DND-41 (cell line): ENCODE results near the gene REP15.

ENCODE experiments used
- CTCF ChIP-seq: IDR thresholded peaks from 2 replicates; pipeline ENCODE4 v1.5.1; 2012; ENCODE audit warnings: borderline replicate concordance, low read length, moderate library complexity, mild to moderate bottlenecking; ENCODE audit not compliant: poor library complexity, severe bottlenecking; ENCODE audit errors: extremely low read depth
- EZH2 ChIP-seq: IDR thresholded peaks from 3 replicates; pipeline ENCODE4 v1.6.1; 2012; ENCODE audit warnings: borderline replicate concordance, low read depth, mild to moderate bottlenecking, moderate library complexity, low read length, inconsistent platforms; ENCODE audit not compliant: severe bottlenecking

- TF ChIP-seq CTCF: no peak
- no peak for TF ChIP-seq EZH2
These were observed 23.6 kb upstream of the REP15 start for GRCh38 chr12:27672643-27673042.
